ENCODE results near the gene CCDC60.

Gene CCDC60

DNA sequence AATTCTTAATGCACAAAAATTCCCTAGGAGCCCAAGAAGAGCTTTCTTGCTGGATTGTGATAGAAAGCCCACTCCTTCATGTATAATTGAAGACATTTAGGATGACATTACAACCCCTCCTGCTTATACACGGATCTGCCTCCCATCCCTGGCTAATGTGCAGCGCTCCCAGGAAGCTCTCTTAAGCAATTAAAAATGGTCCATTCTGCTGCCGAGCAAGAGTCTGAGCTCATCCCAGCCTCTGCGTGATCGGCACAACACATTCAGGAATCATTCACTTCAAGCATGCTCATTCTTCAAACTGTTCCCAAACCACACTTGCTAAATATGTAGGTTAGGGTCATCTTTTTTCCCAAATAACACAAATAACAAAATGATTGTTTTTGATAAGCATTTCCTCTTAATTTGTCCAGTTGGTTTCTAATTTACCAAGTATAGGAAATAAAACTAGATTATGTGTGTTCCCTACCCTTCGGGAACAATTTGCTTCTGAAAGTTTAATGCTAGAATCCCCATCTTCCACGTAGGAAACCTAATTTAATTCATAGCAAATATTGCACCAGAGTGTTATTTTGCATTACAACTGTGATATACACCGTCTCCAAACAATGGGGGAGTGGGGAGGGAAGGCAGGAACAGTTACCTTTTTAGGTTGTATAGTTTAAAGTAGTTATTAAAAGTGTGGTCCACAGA, 241.7 kb downstream of the CCDC60 start:
- CTCF ChIA-PET, result no interaction called here
- 20% methylated on average over 1 of the region's 8 CpGs for WGBS (ENCODE audit: insufficient coverage)
- POLR2A ChIA-PET, result no interaction called here
- Histone ChIP-seq H3K27ac (ENCODE audit: insufficient read depth in 1 of 2, low read depth in 1 of 2, low read length in 2 of 2, poor library complexity in 1 of 2, severe bottlenecking in 2 of 2) (no peak overlapping the region), H3K4me3 (ENCODE audit: control insufficient read depth in 1 of 7, extremely low read depth in 1 of 7, insufficient read depth in 4 of 7, low read depth in 2 of 7, low read length in 6 of 7) (no peak overlapping the region), H3K9me3 (ENCODE audit: control extremely low read depth in 1 of 5, control insufficient read depth in 4 of 5, insufficient read depth in 2 of 5, low read depth in 1 of 5, low read length in 4 of 5) (no peaks in the 10 kb centered on the region), H3K4me1 (ENCODE audit: control extremely low read depth in 1 of 4, control insufficient read depth in 4 of 4, insufficient read depth in 4 of 4, low read length in 3 of 4) (no peaks in the 10 kb centered on the region), H3K27me3 (replicated peaks in 2 of 5; ENCODE audit: control insufficient read depth in 4 of 5, insufficient read depth in 5 of 5, low read length in 4 of 5) (peaks cover 0 to 10% (median 2%) of the 10 kb centered on the region in 5 experiments), H3K36me3 (ENCODE audit: control insufficient read depth in 4 of 4, insufficient read depth in 4 of 4, low read length in 3 of 4) (no peaks in the 10 kb centered on the region)
- DNase-seq, result no peak

DNA sequence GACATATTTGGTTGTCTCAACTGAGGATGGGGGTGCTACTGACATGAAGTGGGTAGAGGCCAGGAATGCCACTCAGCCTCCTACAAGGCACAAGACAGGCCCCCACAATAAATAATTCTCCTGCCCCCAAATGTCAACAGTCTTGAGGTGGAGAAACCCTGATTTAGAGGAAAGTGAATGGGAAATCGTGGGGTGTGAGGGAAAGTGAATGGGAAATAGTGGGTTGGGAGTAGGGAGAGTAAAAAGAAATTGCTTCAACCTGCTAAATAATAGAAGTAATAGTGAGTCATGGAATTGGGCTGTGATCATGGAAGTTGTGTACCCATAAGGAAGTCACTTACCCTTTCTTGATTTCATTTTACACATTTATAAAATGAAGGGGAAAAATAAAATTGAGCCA, 242.4 kb downstream of the CCDC60 start:
- peaks cover 0 to 10% (median 3%) of the 10 kb centered on the region in 5 experiments for H3K27me3 ChIP-seq (replicated peaks in 2 of 5; ENCODE audit: control insufficient read depth in 4 of 5, insufficient read depth in 5 of 5, low read length in 4 of 5)
- H3K4me3 ChIP-seq (ENCODE audit: control insufficient read depth in 1 of 7, extremely low read depth in 1 of 7, insufficient read depth in 4 of 7, low read depth in 2 of 7, low read length in 6 of 7), result no peak overlapping the region
- CTCF ChIA-PET, result no interaction called here
- WGBS (ENCODE audit: insufficient coverage), result 100% methylated on average over 1 of the region's 1 CpG
- H3K36me3 ChIP-seq (ENCODE audit: control insufficient read depth in 4 of 4, insufficient read depth in 4 of 4, low read length in 3 of 4), result no peaks in the 10 kb centered on the region
- no peaks in the 10 kb centered on the region for H3K4me1 ChIP-seq (ENCODE audit: control extremely low read depth in 1 of 4, control insufficient read depth in 4 of 4, insufficient read depth in 4 of 4, low read length in 3 of 4)
- no peaks in the 10 kb centered on the region for H3K9me3 ChIP-seq (ENCODE audit: control extremely low read depth in 1 of 5, control insufficient read depth in 4 of 5, insufficient read depth in 2 of 5, low read depth in 1 of 5, low read length in 4 of 5)
- no peak overlapping the region for H3K27ac ChIP-seq (ENCODE audit: insufficient read depth in 1 of 2, low read depth in 1 of 2, low read length in 2 of 2, poor library complexity in 1 of 2, severe bottlenecking in 2 of 2)
- no peak for DNase-seq
- POLR2A ChIA-PET, result no interaction called here

DNA sequence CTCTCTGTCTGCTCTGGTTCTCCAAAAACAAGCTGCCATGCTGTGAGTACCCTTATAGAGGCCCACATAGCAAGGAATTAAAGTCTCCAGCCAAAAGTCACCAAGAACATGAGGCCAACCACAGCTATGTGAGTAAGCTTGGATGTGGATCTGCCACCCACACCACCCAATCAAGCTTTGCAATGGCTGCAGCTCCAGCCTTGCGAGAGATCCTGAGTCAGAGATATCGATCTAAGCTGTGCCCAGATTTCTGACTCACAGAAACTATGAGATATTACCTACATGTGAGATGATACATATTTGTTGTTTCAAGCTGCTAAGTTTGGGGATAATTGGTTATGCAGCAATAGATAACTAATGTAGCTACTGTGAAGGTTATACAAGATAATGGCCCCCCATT, 243.6 kb downstream of the CCDC60 start:
- Histone ChIP-seq H3K9me3 (ENCODE audit: control extremely low read depth in 1 of 5, control insufficient read depth in 4 of 5, insufficient read depth in 2 of 5, low read depth in 1 of 5, low read length in 4 of 5) (no peaks in the 10 kb centered on the region), H3K27me3 (replicated peaks in 2 of 5; ENCODE audit: control insufficient read depth in 4 of 5, insufficient read depth in 5 of 5, low read length in 4 of 5) (peaks cover 0 to 10% (median 3%) of the 10 kb centered on the region in 5 experiments), H3K36me3 (ENCODE audit: control insufficient read depth in 4 of 4, insufficient read depth in 4 of 4, low read length in 3 of 4) (no peaks in the 10 kb centered on the region), H3K4me3 (ENCODE audit: control insufficient read depth in 1 of 7, extremely low read depth in 1 of 7, insufficient read depth in 4 of 7, low read depth in 2 of 7, low read length in 6 of 7) (no peak overlapping the region), H3K27ac (ENCODE audit: insufficient read depth in 1 of 2, low read depth in 1 of 2, low read length in 2 of 2, poor library complexity in 1 of 2, severe bottlenecking in 2 of 2) (no peak overlapping the region), H3K4me1 (ENCODE audit: control extremely low read depth in 1 of 4, control insufficient read depth in 4 of 4, insufficient read depth in 4 of 4, low read length in 3 of 4) (no peaks in the 10 kb centered on the region)
- WGBS (ENCODE audit: insufficient coverage), result 100% methylated on average over 2 of the region's 2 CpGs
- DNase-seq, result no peak
- CTCF ChIA-PET, result interaction anchor here (0.6 kb wide), 1 partner anchor 309 kb away, joined by 4 read pairs; no protein-coding TSS in a partner anchor
- POLR2A ChIA-PET, result interaction anchor here (0.7 kb wide), 1 partner anchor 1497 kb away, joined by 4 read pairs; no protein-coding TSS in a partner anchor

DNA sequence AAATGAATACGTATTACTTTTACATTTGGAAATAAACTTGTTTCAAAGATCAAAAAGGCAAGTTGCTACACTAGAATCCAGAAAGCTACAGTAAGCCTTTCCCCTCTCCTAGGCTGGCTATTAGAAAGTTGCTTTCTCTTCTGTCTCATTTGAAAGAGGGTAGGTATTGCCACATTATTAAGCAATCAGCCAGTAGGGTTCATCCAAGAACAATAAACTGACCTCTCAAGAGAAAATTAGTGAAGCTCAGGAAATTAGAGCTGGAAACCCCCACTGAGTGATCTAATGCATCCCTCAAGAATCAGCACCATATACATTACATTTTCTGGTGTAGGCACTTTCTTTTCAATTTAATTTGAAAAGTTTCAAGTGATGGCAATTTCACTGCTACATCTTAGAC, 254.6 kb downstream of the CCDC60 start:
- ChIA-PET POLR2A (no interaction called here), CTCF (no interaction called here)
- DNase-seq, result no peak
- Histone ChIP-seq H3K9me3 (ENCODE audit: control extremely low read depth in 1 of 5, control insufficient read depth in 4 of 5, insufficient read depth in 2 of 5, low read depth in 1 of 5, low read length in 4 of 5) (no peaks in the 10 kb centered on the region), H3K4me3 (ENCODE audit: control insufficient read depth in 1 of 7, extremely low read depth in 1 of 7, insufficient read depth in 4 of 7, low read depth in 2 of 7, low read length in 6 of 7) (no peak overlapping the region), H3K36me3 (ENCODE audit: control insufficient read depth in 4 of 4, insufficient read depth in 4 of 4, low read length in 3 of 4) (no peaks in the 10 kb centered on the region), H3K4me1 (ENCODE audit: control extremely low read depth in 1 of 4, control insufficient read depth in 4 of 4, insufficient read depth in 4 of 4, low read length in 3 of 4) (no peaks in the 10 kb centered on the region), H3K27ac (ENCODE audit: insufficient read depth in 1 of 2, low read depth in 1 of 2, low read length in 2 of 2, poor library complexity in 1 of 2, severe bottlenecking in 2 of 2) (no peak overlapping the region), H3K27me3 (replicated peaks in 2 of 5; ENCODE audit: control insufficient read depth in 4 of 5, insufficient read depth in 5 of 5, low read length in 4 of 5) (peaks cover 2 to 39% (median 18%) of the 10 kb centered on the region in 5 experiments)
- no CpG with 5 or more reads among the region's 1 CpG for WGBS (ENCODE audit: insufficient coverage)

DNA sequence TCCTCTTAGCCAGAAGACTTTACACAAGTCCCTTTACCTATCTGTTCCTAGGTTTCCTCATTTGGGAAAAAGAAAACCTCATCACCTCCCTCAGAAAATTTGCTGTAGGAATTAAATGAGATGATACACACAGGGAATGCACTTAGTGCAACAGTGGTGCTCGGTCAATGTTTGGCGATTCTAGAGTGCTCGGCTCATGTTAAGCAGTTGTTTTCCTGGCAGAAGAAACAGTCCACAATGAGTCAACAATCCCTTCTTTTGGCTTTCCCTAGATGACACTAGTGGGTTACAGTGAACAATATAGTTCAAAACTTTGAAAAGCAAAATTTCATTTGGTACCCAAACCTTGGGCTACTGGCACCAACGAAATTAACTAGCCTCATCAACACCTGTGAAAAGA, 255.1 kb downstream of the CCDC60 start:
- Histone ChIP-seq H3K27me3 (replicated peaks in 2 of 5; ENCODE audit: control insufficient read depth in 4 of 5, insufficient read depth in 5 of 5, low read length in 4 of 5) (peaks cover 2 to 44% (median 15%) of the 10 kb centered on the region in 5 experiments), H3K9me3 (ENCODE audit: control extremely low read depth in 1 of 5, control insufficient read depth in 4 of 5, insufficient read depth in 2 of 5, low read depth in 1 of 5, low read length in 4 of 5) (no peaks in the 10 kb centered on the region), H3K36me3 (ENCODE audit: control insufficient read depth in 4 of 4, insufficient read depth in 4 of 4, low read length in 3 of 4) (no peaks in the 10 kb centered on the region), H3K27ac (ENCODE audit: insufficient read depth in 1 of 2, low read depth in 1 of 2, low read length in 2 of 2, poor library complexity in 1 of 2, severe bottlenecking in 2 of 2) (no peak overlapping the region), H3K4me1 (ENCODE audit: control extremely low read depth in 1 of 4, control insufficient read depth in 4 of 4, insufficient read depth in 4 of 4, low read length in 3 of 4) (no peaks in the 10 kb centered on the region), H3K4me3 (ENCODE audit: control insufficient read depth in 1 of 7, extremely low read depth in 1 of 7, insufficient read depth in 4 of 7, low read depth in 2 of 7, low read length in 6 of 7) (no peak overlapping the region)
- no peak for DNase-seq
- 100% methylated on average over 3 of the region's 4 CpGs for WGBS (ENCODE audit: insufficient coverage)
- POLR2A ChIA-PET, result no interaction called here
- CTCF ChIA-PET, result no interaction called here

All from common myeloid progenitor, CD34-positive (primary cell).